GM19025 (cell line): ENCODE measurements around the gene CFAP141.
"Not testable (repeated sequence)": the region's sequence is repeated elsewhere in the genome, so short reads cannot be mapped to it uniquely, and the experiment has no call there.

Source experiments
- ATAC-seq: cut with Tn5 transposase; IDR thresholded peaks from one replicate; pipeline ENCODE4 v1.9.1; 2021; ENCODE audit warnings: mild to moderate bottlenecking, low read depth, moderate library complexity; ENCODE audit not compliant: unreplicated experiment

Gene CFAP141

DNA sequence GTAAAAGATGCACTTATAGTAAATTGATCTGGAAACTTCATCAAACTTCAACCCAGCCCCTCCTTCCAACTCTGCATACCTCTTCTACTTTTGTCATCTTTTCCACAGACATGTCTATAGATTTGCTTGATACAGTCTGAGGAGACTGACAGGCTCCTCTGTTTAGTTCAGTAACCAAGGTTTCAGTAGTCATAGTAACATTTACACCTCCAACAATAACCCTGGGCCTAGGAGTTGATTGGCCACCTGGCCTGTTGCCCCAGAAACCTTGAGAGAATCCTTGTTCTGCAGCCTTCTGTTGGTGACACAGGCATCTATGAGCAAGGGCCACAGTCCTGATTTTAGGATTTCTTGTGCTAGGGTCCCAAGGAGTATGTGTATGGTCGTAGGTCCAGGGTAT, at the start of gene CFAP141:
TSS of gene CFAP141 (minus strand) at position 138 of the 400 bp plus-strand sequence. CDS start at position 112, 26 bp downstream.
- no peak for ATAC-seq

GRCh38 chr1:154253671-154254070, 47.5 kb upstream of the CFAP141 start:
- no peak for ATAC-seq

DNA sequence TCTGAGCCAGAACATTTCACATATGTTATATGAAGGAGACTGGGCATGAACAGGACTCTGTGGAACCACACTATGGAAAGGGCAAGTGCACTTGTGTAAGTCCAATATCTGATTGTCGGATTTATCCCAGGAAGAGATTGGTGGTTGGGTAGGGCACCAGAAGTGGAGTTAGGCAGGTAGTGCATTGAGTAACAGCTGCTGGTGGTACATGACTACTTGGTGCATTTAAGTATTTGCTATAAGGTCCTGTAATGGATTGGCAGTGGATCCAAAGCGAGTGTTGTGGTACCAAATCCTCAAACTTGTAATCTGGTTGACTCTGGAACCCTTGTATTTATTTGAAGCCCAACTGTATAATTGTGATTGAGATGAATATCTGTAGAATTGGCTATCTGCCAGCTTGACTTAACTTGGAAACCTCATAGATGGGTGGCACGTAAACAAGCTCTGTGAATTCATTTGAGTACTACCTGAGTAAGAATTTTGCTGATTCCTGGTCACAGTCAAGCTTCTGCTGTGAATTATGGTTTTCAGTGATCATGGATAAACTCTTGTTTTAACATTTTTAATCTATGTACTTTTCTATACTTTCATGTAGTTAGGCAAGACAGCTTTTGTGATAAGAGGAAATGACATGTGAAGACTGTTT, 35.7 kb upstream of the CFAP141 start:
- no peak for ATAC-seq

GRCh38 chr1:154240294-154240833, 34.2 kb upstream of the CFAP141 start:
- no peak for ATAC-seq

DNA sequence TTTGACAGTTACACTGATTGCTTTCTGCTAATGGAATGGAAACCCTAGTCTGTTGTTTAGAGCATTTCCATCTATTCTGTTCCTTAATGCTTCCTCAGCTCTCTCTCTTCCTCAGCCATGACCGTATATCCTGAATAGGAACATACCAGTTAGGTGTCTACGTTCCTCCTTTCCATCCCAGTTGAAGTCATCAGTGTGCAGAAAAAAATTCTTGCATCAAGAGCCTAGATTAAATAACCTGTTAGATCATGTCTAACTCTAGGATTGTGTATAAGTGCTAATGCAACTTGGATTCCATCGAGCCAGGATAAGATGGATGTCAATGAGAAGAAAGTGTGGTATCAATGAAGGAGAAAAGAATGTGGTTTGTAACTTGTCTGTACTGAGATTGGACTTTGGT, 33.4 kb upstream of the CFAP141 start:
- no peak for ATAC-seq

GRCh38 chr1:154237880-154238506, 31.9 kb upstream of the CFAP141 start:
- no peak for ATAC-seq

- no peak for ATAC-seq
Observed at GRCh38 chr1:154237435-154237834, 31.3 kb upstream of the CFAP141 start.

DNA sequence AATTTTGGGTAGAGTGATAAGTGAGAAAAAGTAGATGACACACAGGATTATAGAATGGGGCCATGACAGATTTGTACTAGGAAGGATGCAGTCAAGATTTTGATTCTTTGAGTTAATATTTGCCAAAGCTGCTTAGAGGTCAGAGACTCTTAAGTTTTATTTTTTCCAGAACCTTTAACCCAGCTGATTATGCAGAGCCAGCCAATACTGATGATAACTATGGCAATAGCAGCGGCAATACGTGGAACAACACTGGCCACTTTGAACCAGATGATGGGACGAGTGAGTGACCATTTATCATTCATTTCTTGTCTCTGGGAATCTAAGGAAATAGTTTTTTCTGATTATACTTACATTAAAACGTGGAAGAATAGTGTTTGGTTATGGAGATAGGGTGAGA, 30.7 kb upstream of the CFAP141 start:
- no peak for ATAC-seq

- not testable (repeated sequence) for ATAC-seq
Observed at GRCh38 chr1:154233127-154233526, 27.0 kb upstream of the CFAP141 start.

DNA sequence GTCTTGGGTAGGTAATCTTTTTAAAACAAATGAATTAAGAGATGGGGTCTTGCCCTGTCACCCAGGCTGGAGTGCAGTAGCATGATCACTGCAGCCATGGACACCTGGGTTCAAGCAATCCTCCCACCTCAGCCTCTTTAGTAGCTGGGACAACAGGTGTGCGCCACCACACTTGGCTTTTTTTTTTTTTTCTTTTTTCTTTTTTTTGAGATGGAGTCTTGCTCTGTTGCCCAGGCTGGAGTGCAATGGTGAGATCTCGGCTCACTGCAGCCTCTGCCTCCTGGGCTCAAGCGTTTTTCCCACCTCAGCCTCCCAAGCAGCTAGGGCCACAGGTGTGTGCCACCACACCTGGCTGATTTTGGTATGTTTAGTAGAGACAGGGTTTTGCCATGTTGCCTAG, 25.0 kb upstream of the CFAP141 start:
- not testable (repeated sequence) for ATAC-seq

DNA sequence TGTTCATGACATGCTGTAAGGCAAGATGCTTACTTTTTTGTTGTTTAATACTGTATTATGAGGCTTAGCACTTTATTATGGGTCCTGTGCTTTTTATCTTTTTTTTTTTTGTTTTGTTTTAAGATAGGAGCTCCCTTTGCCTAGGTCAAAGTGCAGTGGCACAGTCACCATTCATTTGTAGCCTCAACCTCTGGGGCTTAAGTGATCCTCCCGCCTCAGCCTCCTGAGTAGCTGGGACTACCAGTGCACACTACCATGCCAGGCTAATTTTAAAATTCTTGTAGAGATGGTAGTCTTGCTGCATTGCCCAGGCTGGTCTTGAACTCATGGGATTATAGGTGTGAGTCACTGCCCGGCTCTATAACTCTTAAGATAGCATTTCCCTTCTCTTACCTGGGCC, 19.2 kb upstream of the CFAP141 start:
- no peak for ATAC-seq

- no peak for ATAC-seq
Observed at GRCh38 chr1:154223621-154224020, 17.5 kb upstream of the CFAP141 start.

GRCh38 chr1:154222918-154223317, 16.8 kb upstream of the CFAP141 start:
- ATAC-seq, result no peak

GRCh38 chr1:154222518-154222917, 16.4 kb upstream of the CFAP141 start:
- no peak for ATAC-seq

DNA sequence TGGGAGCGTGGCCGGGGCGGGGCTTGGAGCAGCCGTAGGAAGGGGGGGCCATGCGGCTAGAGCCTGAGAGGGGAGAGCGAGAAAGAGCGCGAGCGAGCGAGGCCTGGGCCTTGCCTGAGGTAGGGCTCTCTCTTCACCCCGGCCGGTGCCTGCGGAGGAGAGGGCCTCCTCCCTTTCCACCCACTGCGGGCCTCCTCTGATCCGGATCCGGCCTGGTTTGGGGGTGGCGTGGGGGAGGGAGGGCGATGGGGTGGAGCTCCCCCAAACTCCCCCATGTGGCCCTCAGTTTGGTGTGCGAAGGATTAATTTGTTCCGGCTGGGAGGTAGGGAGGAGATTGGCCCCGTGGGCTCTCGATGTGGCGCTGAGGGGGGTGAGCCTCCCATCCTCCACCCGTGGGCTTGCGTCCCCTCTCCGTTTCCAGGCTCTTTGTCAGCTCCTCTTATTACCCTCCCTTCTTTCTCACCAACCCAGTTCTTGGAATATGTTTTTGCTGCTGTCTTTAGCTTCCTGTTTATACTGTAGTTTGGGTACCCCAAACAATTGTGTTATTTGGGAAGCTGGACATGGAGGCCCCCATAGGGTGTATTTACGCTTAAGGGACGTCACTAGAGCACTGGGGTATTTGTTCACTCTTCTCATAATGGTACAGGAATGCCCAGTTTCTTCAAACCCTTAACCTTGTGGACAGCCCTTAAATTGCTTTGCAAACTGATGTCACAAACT, 15.3 kb upstream of the CFAP141 start:
- ATAC-seq, result no peak

DNA sequence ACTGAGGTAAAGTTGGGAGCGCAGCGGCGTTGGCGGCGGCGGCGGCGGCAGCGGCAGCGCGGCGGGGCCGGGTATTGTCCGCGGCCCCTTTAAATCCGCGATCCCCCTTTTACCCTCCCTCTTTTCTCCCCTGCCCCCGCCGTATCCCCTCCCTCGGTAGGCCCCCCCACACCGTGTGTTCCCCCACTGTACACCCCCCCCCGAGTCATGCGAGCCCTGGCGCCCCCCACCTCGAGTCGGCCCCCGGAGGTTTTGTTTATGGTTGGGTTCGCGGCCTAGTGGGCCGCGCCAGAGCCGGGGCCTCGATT, 14.8 kb upstream of the CFAP141 start:
- no peak for ATAC-seq

GRCh38 chr1:154220071-154220969, 14.2 kb upstream of the CFAP141 start, which contains the start of gene UBAP2L:
Gene UBAP2L (plus strand): TSS chr1:154220955. CDS start chr1:154225124, 4,169 bp downstream.
- ATAC-seq, result peak; percentile 95

DNA sequence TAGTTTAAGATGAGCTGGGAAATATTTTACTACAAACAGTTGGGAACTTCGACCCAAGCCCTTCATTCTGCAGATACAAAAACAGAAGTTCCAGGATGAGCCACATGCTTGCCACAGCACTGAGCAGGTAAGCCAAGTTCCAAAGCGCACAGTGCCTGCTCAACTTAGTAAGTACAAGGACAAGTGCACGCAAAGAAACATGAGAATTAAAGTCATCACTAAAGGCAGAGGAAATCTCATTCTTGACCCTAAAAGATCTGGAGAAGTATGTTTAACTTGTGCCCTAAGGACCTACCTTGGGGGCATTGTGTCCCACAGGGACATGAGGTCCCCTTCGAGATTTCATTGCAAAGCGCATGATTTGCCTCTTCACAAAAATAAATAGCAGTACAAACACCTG, 13.4 kb upstream of the CFAP141 start:
- ATAC-seq, result no peak

- no peak for ATAC-seq
Observed at GRCh38 chr1:154218545-154218944, 12.4 kb upstream of the CFAP141 start.

DNA sequence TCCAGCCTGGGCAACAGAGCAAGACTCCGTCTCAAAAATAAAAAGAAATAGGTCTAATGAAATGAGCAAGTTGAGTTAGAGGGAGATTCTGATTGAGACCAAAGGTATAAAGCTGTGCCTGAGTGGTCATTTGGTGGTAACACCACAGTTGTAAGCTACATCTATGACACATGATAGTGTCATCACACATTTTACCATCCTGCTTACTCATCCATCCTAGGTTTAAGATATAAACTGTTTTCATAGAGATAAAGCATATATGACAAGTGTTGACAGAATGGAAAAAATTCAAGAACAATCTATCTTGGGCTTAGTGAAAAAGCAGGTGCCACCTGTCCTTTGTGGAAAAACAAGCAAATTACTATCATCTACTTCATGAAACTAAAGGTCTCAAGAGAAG, 7.1 kb upstream of the CFAP141 start:
- ATAC-seq, result no peak
